Measurements from ENCODE around the gene ATR. TPM values are rescaled to one million over a fixed set of nuclear protein-coding genes. Genes with fewer than 3 reads are reported as not detected.

The ATR gene
- total RNA-seq, 1 experiment from 2014 or later = 17.5 TPM

DNA sequence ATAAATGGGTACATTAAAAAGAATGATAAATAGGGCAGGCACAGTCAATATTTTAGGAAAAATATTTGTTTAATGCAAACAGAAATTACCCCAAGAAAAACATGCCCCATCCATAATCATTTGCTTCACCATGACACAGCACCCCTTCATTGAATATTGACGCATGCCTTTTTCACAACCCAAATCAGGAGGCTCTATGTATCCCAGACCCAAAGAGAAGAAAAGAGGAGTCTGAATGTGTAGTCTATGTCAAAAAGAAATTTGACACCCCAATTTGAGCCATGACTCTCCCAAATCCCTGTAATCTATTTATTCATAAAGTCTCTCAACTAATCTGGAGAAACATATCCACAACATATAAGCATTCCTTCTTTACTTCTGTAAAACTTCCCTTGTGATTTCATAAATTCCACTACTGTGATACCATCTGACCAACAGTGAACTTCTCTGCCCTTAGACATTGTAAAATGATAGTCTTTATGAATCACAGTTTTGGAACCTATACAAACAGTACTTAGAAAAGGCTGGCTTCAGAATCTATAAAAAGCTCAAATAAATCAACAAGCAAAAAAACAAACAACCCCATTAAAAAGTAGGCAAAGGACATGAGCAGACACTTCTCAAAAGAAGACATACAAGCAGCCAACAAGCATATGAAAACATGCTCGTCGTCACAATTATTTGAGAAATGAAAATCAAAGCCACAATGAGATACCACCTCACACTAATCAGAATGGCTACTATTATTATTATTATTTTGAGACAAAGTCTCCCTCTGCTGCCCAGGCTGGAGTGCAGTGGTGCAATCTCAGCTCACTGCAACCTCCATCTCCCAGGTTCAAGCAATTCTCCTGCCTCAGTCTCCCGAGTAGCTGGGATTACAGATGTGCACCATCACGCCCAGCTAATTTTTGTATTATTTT, 77.3 kb downstream of the ATR start:
- no peaks in the 10 kb centered on the region for H3K4me1 Mint-ChIP-seq (ENCODE audit: low read depth, unreplicated experiment)
- H3K27ac Mint-ChIP-seq (ENCODE audit: unreplicated experiment) = no peak overlapping the region
- H3K9me3 Mint-ChIP-seq (ENCODE audit: unreplicated experiment) = no peaks in the 10 kb centered on the region
- POLR2A ChIA-PET = no interaction called here
- H3K4me3 Mint-ChIP-seq (ENCODE audit: unreplicated experiment) = no peak overlapping the region
- no peak for DNase-seq
- H3K27me3 Mint-ChIP-seq (ENCODE audit: insufficient read depth, unreplicated experiment) = no peaks in the 10 kb centered on the region
- Histone ChIP-seq H3K27me3 (replicated peaks; ENCODE audit: control insufficient read depth, insufficient read depth, low read length) (no peaks in the 10 kb centered on the region), H3K36me3 (ENCODE audit: control insufficient read depth, insufficient read depth, low read length) (no peaks in the 10 kb centered on the region), H3K4me3 (ENCODE audit: low read depth, low read length) (no peak overlapping the region), H3K9me3 (no peaks in the 10 kb centered on the region), H3K4me1 (no peaks in the 10 kb centered on the region; the same call in 1 of the 2 replicates)
- no TSS peak for BruUV-seq (replicated peaks)
- CTCF ChIA-PET = no interaction called here
- peaks cover 12% of the 10 kb centered on the region for H3K36me3 Mint-ChIP-seq (ENCODE audit: insufficient read depth, unreplicated experiment)
- TF ChIP-seq, protein P1, sequence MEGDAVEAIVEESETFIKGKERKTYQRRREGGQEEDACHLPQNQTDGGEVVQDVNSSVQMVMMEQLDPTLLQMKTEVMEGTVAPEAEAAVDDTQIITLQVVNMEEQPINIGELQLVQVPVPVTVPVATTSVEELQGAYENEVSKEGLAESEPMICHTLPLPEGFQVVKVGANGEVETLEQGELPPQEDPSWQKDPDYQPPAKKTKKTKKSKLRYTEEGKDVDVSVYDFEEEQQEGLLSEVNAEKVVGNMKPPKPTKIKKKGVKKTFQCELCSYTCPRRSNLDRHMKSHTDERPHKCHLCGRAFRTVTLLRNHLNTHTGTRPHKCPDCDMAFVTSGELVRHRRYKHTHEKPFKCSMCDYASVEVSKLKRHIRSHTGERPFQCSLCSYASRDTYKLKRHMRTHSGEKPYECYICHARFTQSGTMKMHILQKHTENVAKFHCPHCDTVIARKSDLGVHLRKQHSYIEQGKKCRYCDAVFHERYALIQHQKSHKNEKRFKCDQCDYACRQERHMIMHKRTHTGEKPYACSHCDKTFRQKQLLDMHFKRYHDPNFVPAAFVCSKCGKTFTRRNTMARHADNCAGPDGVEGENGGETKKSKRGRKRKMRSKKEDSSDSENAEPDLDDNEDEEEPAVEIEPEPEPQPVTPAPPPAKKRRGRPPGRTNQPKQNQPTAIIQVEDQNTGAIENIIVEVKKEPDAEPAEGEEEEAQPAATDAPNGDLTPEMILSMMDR (IDR thresholded peaks at IDR 0.05; ENCODE audit: insufficient read depth in 1 of 2, low read depth in 1 of 2, low read length in 1 of 2, severe bottlenecking in 1 of 2, unreplicated experiment in 1 of 2) = no peak
- intact Hi-C loops (cut with micrococcal nuclease; ENCODE audit: unreplicated experiment) = no loop called here

DNA sequence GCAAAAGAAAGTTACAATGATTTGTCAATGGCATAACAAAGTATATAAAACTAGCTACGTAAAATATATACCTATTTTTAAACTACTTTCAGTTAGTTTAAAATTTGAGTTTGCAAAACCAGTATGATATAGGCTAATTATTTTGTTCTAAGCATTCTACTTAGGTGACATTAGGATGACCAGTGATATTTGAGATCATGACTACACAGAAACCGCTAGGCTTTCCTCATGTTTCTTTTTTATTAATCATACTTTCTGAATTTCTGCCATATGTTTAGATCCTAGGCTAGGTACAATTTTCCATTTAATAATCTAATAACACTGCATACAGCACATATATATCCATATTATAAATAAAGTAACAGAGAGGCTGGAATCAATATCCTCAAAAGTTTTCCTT, 78.3 kb downstream of the ATR start:
- DNase-seq = no peak
- POLR2A ChIA-PET = no interaction called here
- Mint-ChIP-seq H3K27ac (ENCODE audit: unreplicated experiment) (no peak overlapping the region), H3K9me3 (ENCODE audit: unreplicated experiment) (no peaks in the 10 kb centered on the region), H3K36me3 (ENCODE audit: insufficient read depth, unreplicated experiment) (peaks cover 13% of the 10 kb centered on the region), H3K4me1 (ENCODE audit: low read depth, unreplicated experiment) (no peaks in the 10 kb centered on the region), H3K4me3 (ENCODE audit: unreplicated experiment) (no peak overlapping the region), H3K27me3 (ENCODE audit: insufficient read depth, unreplicated experiment) (no peaks in the 10 kb centered on the region)
- H3K27me3 ChIP-seq (replicated peaks; ENCODE audit: control insufficient read depth, insufficient read depth, low read length) = no peaks in the 10 kb centered on the region
- TF ChIP-seq, protein P1 (IDR thresholded peaks at IDR 0.05; ENCODE audit: insufficient read depth in 1 of 2, low read depth in 1 of 2, low read length in 1 of 2, severe bottlenecking in 1 of 2, unreplicated experiment in 1 of 2) = no peak
- CTCF ChIA-PET = no interaction called here
- H3K36me3 ChIP-seq (ENCODE audit: control insufficient read depth, insufficient read depth, low read length) = no peaks in the 10 kb centered on the region
- no peaks in the 10 kb centered on the region for H3K9me3 ChIP-seq
- H3K4me1 ChIP-seq = no peaks in the 10 kb centered on the region; the same call in 1 of the 2 replicates
- intact Hi-C loops (cut with micrococcal nuclease; ENCODE audit: unreplicated experiment) = no loop called here
- H3K4me3 ChIP-seq (ENCODE audit: low read depth, low read length) = no peak overlapping the region
- no TSS peak for BruUV-seq (replicated peaks)

DNA sequence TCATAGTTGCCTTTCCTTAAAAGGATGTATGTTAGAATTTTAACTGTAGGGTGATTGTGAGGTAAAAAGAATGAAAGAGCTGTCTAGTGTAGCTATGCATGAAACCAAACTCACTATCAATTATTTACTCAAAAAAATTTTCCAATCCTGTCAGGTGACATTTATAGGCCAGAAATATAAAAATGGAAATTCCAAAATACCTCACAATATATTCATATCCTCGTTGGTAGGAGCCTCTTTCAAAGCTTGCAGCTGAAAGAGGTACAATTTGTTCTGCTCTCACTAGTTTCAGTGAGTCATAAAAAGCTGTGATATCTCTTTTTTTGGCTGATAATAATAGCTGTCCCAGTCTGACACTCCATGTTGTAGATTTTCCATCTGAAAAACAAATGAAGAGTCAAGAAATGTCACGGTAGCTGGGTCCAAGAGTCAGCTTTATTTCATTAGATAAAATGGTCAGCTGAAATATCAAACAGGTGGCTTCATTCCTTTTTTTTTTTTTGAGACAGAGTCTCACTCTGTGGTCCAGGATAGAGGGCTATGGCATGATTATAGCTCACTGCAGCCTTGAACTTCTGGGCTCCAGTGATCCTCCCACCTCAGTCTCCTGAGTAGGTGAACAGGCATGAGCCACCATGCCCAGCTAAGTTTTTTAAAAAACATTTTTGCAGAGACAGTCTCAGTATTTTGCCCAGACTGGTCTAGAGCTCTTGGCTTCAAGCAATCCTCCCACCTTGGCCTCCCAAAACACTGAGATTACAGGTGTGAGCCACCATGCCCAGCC, 79.9 kb downstream of the ATR start:
- Histone ChIP-seq H3K36me3 (ENCODE audit: control insufficient read depth, insufficient read depth, low read length) (no peaks in the 10 kb centered on the region), H3K4me1 (no peaks in the 10 kb centered on the region; the same call in 1 of the 2 replicates), H3K4me3 (ENCODE audit: low read depth, low read length) (no peak overlapping the region), H3K27me3 (replicated peaks; ENCODE audit: control insufficient read depth, insufficient read depth, low read length) (no peaks in the 10 kb centered on the region), H3K9me3 (no peaks in the 10 kb centered on the region)
- Mint-ChIP-seq H3K27me3 (ENCODE audit: insufficient read depth, unreplicated experiment) (no peaks in the 10 kb centered on the region), H3K4me3 (ENCODE audit: unreplicated experiment) (no peak overlapping the region), H3K36me3 (ENCODE audit: insufficient read depth, unreplicated experiment) (peaks cover 13% of the 10 kb centered on the region), H3K4me1 (ENCODE audit: low read depth, unreplicated experiment) (no peaks in the 10 kb centered on the region), H3K27ac (ENCODE audit: unreplicated experiment) (no peak overlapping the region), H3K9me3 (ENCODE audit: unreplicated experiment) (no peaks in the 10 kb centered on the region)
- TF ChIP-seq, protein P1 (IDR thresholded peaks at IDR 0.05; ENCODE audit: insufficient read depth in 1 of 2, low read depth in 1 of 2, low read length in 1 of 2, severe bottlenecking in 1 of 2, unreplicated experiment in 1 of 2) = no peak
- no TSS peak for BruUV-seq (replicated peaks)
- CTCF ChIA-PET = no interaction called here
- DNase-seq = no peak
- POLR2A ChIA-PET = no interaction called here
- intact Hi-C loops (cut with micrococcal nuclease; ENCODE audit: unreplicated experiment) = no loop called here

All from Caco-2 (cell line).